Measurements from ENCODE around the gene NFIX.

Gene NFIX

GRCh38 chr19:13022111-13022858 lies 27.0 kb downstream of the NFIX start:
- no peak for DNase-seq (ENCODE audit: low spot score)

- DNase-seq (ENCODE audit: low spot score), result no peak
Measured at GRCh38 chr19:13022859-13023636, 27.8 kb downstream of the NFIX start.

- no peak for DNase-seq (ENCODE audit: low spot score)
Measured at GRCh38 chr19:13023656-13024055, 28.4 kb downstream of the NFIX start.

GRCh38 chr19:13024126-13024950 lies 29.1 kb downstream of the NFIX start:
- no peak for DNase-seq (ENCODE audit: low spot score)

- no peak for DNase-seq (ENCODE audit: low spot score)
Measured at GRCh38 chr19:13024951-13025697, 29.8 kb downstream of the NFIX start.

GRCh38 chr19:13025819-13026456 lies 30.7 kb downstream of the NFIX start:
- DNase-seq (ENCODE audit: low spot score), result no peak

GRCh38 chr19:13026462-13027370 lies 31.4 kb downstream of the NFIX start:
- DNase-seq (ENCODE audit: low spot score), result no peak

GRCh38 chr19:13027557-13027956 lies 32.3 kb downstream of the NFIX start:
- DNase-seq (ENCODE audit: low spot score), result no peak

- no peak for DNase-seq (ENCODE audit: low spot score)
Measured at GRCh38 chr19:13028027-13028426, 32.8 kb downstream of the NFIX start.

GRCh38 chr19:13029301-13029880 lies 34.1 kb downstream of the NFIX start:
- DNase-seq (ENCODE audit: low spot score), result no peak

- DNase-seq (ENCODE audit: low spot score), result no peak
Measured at GRCh38 chr19:13029893-13030292, 34.6 kb downstream of the NFIX start.

GRCh38 chr19:13031917-13032623 lies 36.8 kb downstream of the NFIX start:
- DNase-seq (ENCODE audit: low spot score), result peak; percentile 59

GRCh38 chr19:13032837-13033236 lies 37.6 kb downstream of the NFIX start:
- no peak for DNase-seq (ENCODE audit: low spot score)

GRCh38 chr19:13033244-13033643 lies 38.0 kb downstream of the NFIX start:
- no peak for DNase-seq (ENCODE audit: low spot score)

- no peak for DNase-seq (ENCODE audit: low spot score)
Measured at GRCh38 chr19:13033819-13034611, 38.7 kb downstream of the NFIX start.

GRCh38 chr19:13034636-13035035 lies 39.4 kb downstream of the NFIX start:
- no peak for DNase-seq (ENCODE audit: low spot score)

GRCh38 chr19:13035820-13036365 lies 40.6 kb downstream of the NFIX start:
- no peak for DNase-seq (ENCODE audit: low spot score)

- DNase-seq (ENCODE audit: low spot score), result no peak
Measured at GRCh38 chr19:13036366-13036976, 41.2 kb downstream of the NFIX start.

Data from ecto neural progenitor cell (in vitro differentiated cells).